Kidney (tissue), 14 donors: ENCODE results near the gene SELL. TPM values are rescaled to one million over a fixed set of nuclear protein-coding genes. Genes with fewer than 3 reads are reported as not detected.
A peak's percentile ranks its signal among the peaks of the same experiment; 100 is the strongest.
"Not testable (repeated sequence)": the region's sequence is repeated elsewhere in the genome, so short reads cannot be mapped to it uniquely, and the experiment has no call there.

ENCODE experiments used
- DNase-seq, 5 donors: peaks; one replicate each; pipeline ENCODE4 v3.0.0-alpha.2; 2013 to 2020
- FAIRE-seq: peaks from 2 replicates; lab custom pipeline; 2012; peaks lifted over from hg19 to GRCh38; lab: Jason Lieb, UNC
- H3K27ac ChIP-seq, 2 donors: one replicate each; pipeline ENCODE4 v1.7.0; 2013; ENCODE audit warnings: low read depth in 2 of 2, low read length in 2 of 2, inconsistent platforms in 1 of 2
- H3K27me3 ChIP-seq: one replicate; pipeline ENCODE4 v1.7.1; 2013; ENCODE audit warnings: low read length, inconsistent platforms; ENCODE audit not compliant: control insufficient read depth, insufficient read depth
- H3K36me3 ChIP-seq, 3 donors: one replicate each; pipeline versions ENCODE4 v1.7.0 to v1.7.1; 2013; ENCODE audit warnings: low read length in 3 of 3, control low read depth in 1 of 3, inconsistent platforms in 1 of 3; ENCODE audit not compliant: insufficient read depth in 3 of 3, control insufficient read depth in 2 of 3
- H3K4me1 ChIP-seq, 3 donors: one replicate each; pipeline versions ENCODE4 v1.7.0 to v1.7.1; 2013; ENCODE audit warnings: low read length in 3 of 3, inconsistent platforms in 1 of 3, low read depth in 1 of 3; ENCODE audit not compliant: control insufficient read depth in 2 of 3, insufficient read depth in 2 of 3
- H3K4me3 ChIP-seq, 3 donors: one replicate each; pipeline versions ENCODE4 v1.7.0 to v1.8.1; 2013; ENCODE audit warnings: low read length in 3 of 3, control low read depth in 1 of 3, inconsistent platforms in 1 of 3
- H3K9ac ChIP-seq, 3 donors: one replicate each; pipeline versions ENCODE4 v1.7.0 to v1.7.1; 2013; ENCODE audit warnings: low read length in 3 of 3, control low read depth in 1 of 3, inconsistent platforms in 1 of 3
- H3K9me3 ChIP-seq, 3 donors: one replicate each; pipeline versions ENCODE4 v1.7.0 to v1.7.1; 2013; ENCODE audit warnings: low read length in 3 of 3, control low read depth in 1 of 3, inconsistent platforms in 1 of 3; ENCODE audit not compliant: control insufficient read depth in 2 of 3, insufficient read depth in 1 of 3
- intact Hi-C: fragments of 100-400 bp; cut with DNase I; formaldehyde crosslinking; loops from one replicate; pipeline ENCODE4 v1.11.1; 2022
- polyA plus RNA-seq: library from polyadenylated mRNA; stranded (reverse); fragments of 350-450 nt; fragmentation: Illumina TruSeq; extraction: RNeasy Lipid Tissue Mini Kit (QIAGEN cat#74804); gene quantifications from one replicate; pipeline ENCODE4 v1.2.3, GENCODE V29; 2014; ENCODE audit warnings: low read depth, low replicate concordance; ENCODE audit not compliant: insufficient read depth
- total RNA-seq: library from RNA; stranded (reverse); fragmentation: NEBNext Ultra II Directional; extraction: Animal tissue kit (Norgen Biotek cat#: 25700); gene quantifications from one replicate; pipeline ENCODE4 v1.2.1, GENCODE V29; 2021
- TF ChIP-seq, protein P1 (sequence below): IDR thresholded peaks from 3 replicates; pipeline ENCODE4 v1.5.1; 2012; ENCODE audit warnings: mild to moderate bottlenecking, moderate library complexity, borderline replicate concordance; ENCODE audit not compliant: insufficient read depth; ENCODE audit errors: extremely low read depth
- donor health status: control.
- donor health status: control.
- donor health status: control.
- donor health status: control.
- donor health status: control.
- donor health status: DM: yes; HTN: yes; CAD: no.
- donor health status: Normal renal cell carcinoma (clear cell type).

SELL gene
- total and polyA plus RNA-seq, 2 donors from 2014 or later, result 1.3 to 9.8 TPM

- Histone ChIP-seq H3K4me3 (no peak overlapping the region), H3K27me3 (no peaks in the 10 kb centered on the region), H3K9me3 (no peaks in the 10 kb centered on the region), H3K9ac (no peak overlapping the region), H3K4me1 (no peaks in the 10 kb centered on the region), H3K27ac (no peak overlapping the region), H3K36me3 (no peaks in the 10 kb centered on the region)
- TF ChIP-seq, protein P1, sequence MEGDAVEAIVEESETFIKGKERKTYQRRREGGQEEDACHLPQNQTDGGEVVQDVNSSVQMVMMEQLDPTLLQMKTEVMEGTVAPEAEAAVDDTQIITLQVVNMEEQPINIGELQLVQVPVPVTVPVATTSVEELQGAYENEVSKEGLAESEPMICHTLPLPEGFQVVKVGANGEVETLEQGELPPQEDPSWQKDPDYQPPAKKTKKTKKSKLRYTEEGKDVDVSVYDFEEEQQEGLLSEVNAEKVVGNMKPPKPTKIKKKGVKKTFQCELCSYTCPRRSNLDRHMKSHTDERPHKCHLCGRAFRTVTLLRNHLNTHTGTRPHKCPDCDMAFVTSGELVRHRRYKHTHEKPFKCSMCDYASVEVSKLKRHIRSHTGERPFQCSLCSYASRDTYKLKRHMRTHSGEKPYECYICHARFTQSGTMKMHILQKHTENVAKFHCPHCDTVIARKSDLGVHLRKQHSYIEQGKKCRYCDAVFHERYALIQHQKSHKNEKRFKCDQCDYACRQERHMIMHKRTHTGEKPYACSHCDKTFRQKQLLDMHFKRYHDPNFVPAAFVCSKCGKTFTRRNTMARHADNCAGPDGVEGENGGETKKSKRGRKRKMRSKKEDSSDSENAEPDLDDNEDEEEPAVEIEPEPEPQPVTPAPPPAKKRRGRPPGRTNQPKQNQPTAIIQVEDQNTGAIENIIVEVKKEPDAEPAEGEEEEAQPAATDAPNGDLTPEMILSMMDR, result no peak
- FAIRE-seq (no peak), DNase-seq (no peak)
- intact Hi-C loops, result no loop called here
Observed at GRCh38 chr1:169689395-169689794, 22.0 kb downstream of the SELL start.

GRCh38 chr1:169688377-169688776 lies 23.0 kb downstream of the SELL start:
- H3K9ac ChIP-seq, H3K4me3 ChIP-seq, H3K36me3 ChIP-seq, DNase-seq, intact Hi-C loops, H3K27me3 ChIP-seq, FAIRE-seq, H3K27ac ChIP-seq, H3K4me1 ChIP-seq, H3K9me3 ChIP-seq: not testable (repeated sequence)

GRCh38 chr1:169683661-169684060 lies 27.8 kb downstream of the SELL start:
- H3K27ac ChIP-seq, result no peak overlapping the region
- no peaks in the 10 kb centered on the region for H3K36me3 ChIP-seq
- TF ChIP-seq, protein P1, result no peak
- no peak overlapping the region for H3K4me3 ChIP-seq
- H3K9ac ChIP-seq, result no peak overlapping the region
- no peaks in the 10 kb centered on the region for H3K4me1 ChIP-seq
- FAIRE-seq (no peak), DNase-seq (no peak)
- no peaks in the 10 kb centered on the region for H3K9me3 ChIP-seq
- intact Hi-C loops, result no loop called here
- H3K27me3 ChIP-seq, result no peaks in the 10 kb centered on the region

DNA sequence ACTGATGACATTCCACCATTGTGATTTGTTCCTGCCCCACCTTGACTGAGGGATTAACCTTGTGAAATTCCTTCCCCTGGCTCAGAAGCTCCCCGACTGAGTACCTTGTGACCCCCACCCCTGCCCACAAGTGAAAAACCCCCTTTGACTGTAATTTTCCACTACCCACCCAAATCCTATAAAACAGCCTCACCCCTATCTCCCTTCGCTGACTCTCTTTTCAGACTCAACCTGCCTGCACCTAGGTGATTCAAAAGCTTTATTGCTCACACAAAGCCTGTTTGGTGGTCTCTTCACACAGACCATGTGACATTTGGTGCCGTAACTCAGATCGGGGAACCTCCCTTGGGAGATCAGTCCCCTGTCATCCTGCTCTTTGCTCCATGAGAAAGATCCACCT lies 28.3 kb downstream of the SELL start:
- H3K36me3 ChIP-seq, FAIRE-seq, H3K9ac ChIP-seq, H3K4me3 ChIP-seq, H3K27ac ChIP-seq, intact Hi-C loops, H3K9me3 ChIP-seq, H3K4me1 ChIP-seq, H3K27me3 ChIP-seq, DNase-seq: not testable (repeated sequence)

GRCh38 chr1:169682071-169682470 lies 29.3 kb downstream of the SELL start:
- intact Hi-C loops, result no loop called here
- Histone ChIP-seq H3K27ac (no peak overlapping the region), H3K9me3 (no peaks in the 10 kb centered on the region), H3K27me3 (no peaks in the 10 kb centered on the region), H3K4me1 (no peaks in the 10 kb centered on the region), H3K4me3 (no peak overlapping the region), H3K9ac (no peak overlapping the region), H3K36me3 (no peaks in the 10 kb centered on the region)
- TF ChIP-seq, protein P1, result no peak
- FAIRE-seq, result no peak
- peak in 2 of 5 donors; percentile 3 to 4 for DNase-seq
